ENCODE data around the gene AJAP1. TPM values are rescaled to one million over a fixed set of nuclear protein-coding genes. Genes with fewer than 3 reads are reported as not detected.

Gene AJAP1
- total and polyA plus RNA-seq, 2 experiments from 2014 or later, result not detected

DNA sequence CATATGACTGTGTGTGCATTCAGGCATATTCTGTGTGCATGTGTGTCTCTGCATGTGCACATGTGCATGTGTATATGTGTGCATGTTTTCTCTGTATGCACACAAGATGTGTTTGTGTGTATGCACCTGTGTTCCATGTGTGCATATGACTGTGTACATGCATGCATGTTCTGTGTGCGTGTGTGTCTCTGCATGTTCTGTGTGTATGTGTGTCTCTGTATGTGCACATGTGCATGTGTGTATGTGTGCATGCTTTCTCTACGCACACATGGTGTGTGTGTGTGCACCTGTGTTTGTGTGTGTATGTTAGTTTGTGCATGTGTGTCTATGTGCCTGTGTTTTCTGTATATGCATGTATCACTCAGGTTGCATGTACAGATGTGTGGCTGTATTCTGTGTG, 42.3 kb downstream of the AJAP1 start (continued):
- no peak for TF ChIP-seq ZNF462 (CRISPR knock-in tag; IDR thresholded peaks at IDR 0.05)

GRCh38 chr1:4697801-4698200, 43.4 kb downstream of the AJAP1 start:
- Histone ChIP-seq H3K36me3 (ENCODE audit: insufficient read depth) (no peaks in the 10 kb centered on the region), H3K4me2 (no peak overlapping the region), H4K20me1 (replicated peaks; ENCODE audit: insufficient read depth) (no peaks in the 10 kb centered on the region), H3K4me3 (no peak overlapping the region), H3K27ac (ENCODE audit: low read depth) (no peak overlapping the region), H3F3A (replicated peaks; ENCODE audit: low read depth) (no peaks in the 10 kb centered on the region), H3K4me1 (ENCODE audit: insufficient read depth) (no peaks in the 10 kb centered on the region), H3K79me2 (replicated peaks; ENCODE audit: insufficient read depth) (no peaks in the 10 kb centered on the region), H3K27me3 (ENCODE audit: insufficient read depth) (no peaks in the 10 kb centered on the region), H3K9me2 (ENCODE audit: insufficient read depth) (no peaks in the 10 kb centered on the region), H2AFZ (no peak overlapping the region)
- peaks cover 4% of the 10 kb centered on the region; the same call in 1 of the 3 replicates for H3K36me3 Mint-ChIP-seq (ENCODE audit: low read depth)
- no peak for DNase-seq (ENCODE audit: low spot score)
- H3K4me3 Mint-ChIP-seq, result no peak overlapping the region
- H3K9me3 Mint-ChIP-seq, result peaks cover 7% of the 10 kb centered on the region; the same call in 2 of the 3 replicates
- peaks cover 12% of the 10 kb centered on the region for H3K4me1 Mint-ChIP-seq
- H3K27ac Mint-ChIP-seq, result no peak overlapping the region
- peaks cover 1% of the 10 kb centered on the region for H3K27me3 Mint-ChIP-seq (ENCODE audit: insufficient read depth, low read depth, poor library complexity)
- no peak for ATAC-seq
- no peak for TF ChIP-seq EZH2phosphoT487 (IDR thresholded peaks at IDR 0.05; ENCODE audit: unreplicated experiment)
- TF ChIP-seq EZH2 (IDR thresholded peaks at IDR 0.05; ENCODE audit: low read depth, unreplicated experiment), result no peak
- TF ChIP-seq ZNF462 (CRISPR knock-in tag; IDR thresholded peaks at IDR 0.05), result no peak
- TF ChIP-seq CREB1 (CRISPR knock-in tag; IDR thresholded peaks at IDR 0.05; ENCODE audit: low read depth), result no peak
- TF ChIP-seq, protein P1, sequence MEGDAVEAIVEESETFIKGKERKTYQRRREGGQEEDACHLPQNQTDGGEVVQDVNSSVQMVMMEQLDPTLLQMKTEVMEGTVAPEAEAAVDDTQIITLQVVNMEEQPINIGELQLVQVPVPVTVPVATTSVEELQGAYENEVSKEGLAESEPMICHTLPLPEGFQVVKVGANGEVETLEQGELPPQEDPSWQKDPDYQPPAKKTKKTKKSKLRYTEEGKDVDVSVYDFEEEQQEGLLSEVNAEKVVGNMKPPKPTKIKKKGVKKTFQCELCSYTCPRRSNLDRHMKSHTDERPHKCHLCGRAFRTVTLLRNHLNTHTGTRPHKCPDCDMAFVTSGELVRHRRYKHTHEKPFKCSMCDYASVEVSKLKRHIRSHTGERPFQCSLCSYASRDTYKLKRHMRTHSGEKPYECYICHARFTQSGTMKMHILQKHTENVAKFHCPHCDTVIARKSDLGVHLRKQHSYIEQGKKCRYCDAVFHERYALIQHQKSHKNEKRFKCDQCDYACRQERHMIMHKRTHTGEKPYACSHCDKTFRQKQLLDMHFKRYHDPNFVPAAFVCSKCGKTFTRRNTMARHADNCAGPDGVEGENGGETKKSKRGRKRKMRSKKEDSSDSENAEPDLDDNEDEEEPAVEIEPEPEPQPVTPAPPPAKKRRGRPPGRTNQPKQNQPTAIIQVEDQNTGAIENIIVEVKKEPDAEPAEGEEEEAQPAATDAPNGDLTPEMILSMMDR (conservative IDR thresholded peaks at IDR 0.05; ENCODE audit: low read depth in 2 of 2), result no peak
- TF ChIP-seq ZNF114 (CRISPR knock-in tag; IDR thresholded peaks at IDR 0.05), result no peak
- no peak for TF ChIP-seq NANOG (IDR thresholded peaks at IDR 0.05; ENCODE audit: borderline replicate concordance)

Data from GM23338 (cell line).